PC-9 (cell line): ENCODE results near the gene CAPN13. TPM values are rescaled to one million over a fixed set of nuclear protein-coding genes. Genes with fewer than 3 reads are reported as not detected.

ENCODE experiments used
- BruUV-seq: library from RNA; stranded (reverse); fragments of 400-500 nt; replicated peaks from 2 replicates; lab custom pipeline; 2021; lab: Mats Ljungman, UMichigan
- CTCF ChIA-PET: fragments of 300-600 bp; sonication (Branson Sonifier 250); formaldehyde crosslinking; loops from one replicate; lab custom pipeline; 2022; ENCODE audit warnings: antibody characterized with exemption; lab: Charles Lee
- POLR2A ChIA-PET: fragments of 300-600 bp; sonication (Branson Sonifier 250); formaldehyde crosslinking; loops from one replicate; lab custom pipeline; 2022; ENCODE audit warnings: antibody characterized with exemption; ENCODE audit not compliant: unreplicated experiment; lab: Charles Lee
- DNase-seq, 2 experiments: peaks; one replicate each; pipeline versions ENCODE4 v3.0.0 to v3.0.0-alpha.2; 2015 to 2022; ENCODE audit warnings: mixed read lengths in 1 of 2
- H2AFZ ChIP-seq: fragments of 200-600 bp; sonication (generic); 2 replicates; pipeline ENCODE4 v1.8.1; 2017; ENCODE audit warnings: antibody characterized with exemption
- H3F3A ChIP-seq: fragments of 200-600 bp; sonication (generic); 2 replicates; pipeline ENCODE4 v1.8.1; 2017; ENCODE audit warnings: antibody characterized with exemption, mild to moderate bottlenecking, low read depth; ENCODE audit not compliant: insufficient read depth
- H3K27ac ChIP-seq: fragments of 200-600 bp; sonication (generic); 2 replicates; pipeline ENCODE4 v1.6.1; 2016; ENCODE audit warnings: mixed run types
- H3K27me3 ChIP-seq: fragments of 200-600 bp; sonication (generic); 2 replicates; pipeline ENCODE4 v1.6.1; 2016; ENCODE audit warnings: low read depth, mixed run types; ENCODE audit not compliant: insufficient read depth
- H3K36me3 ChIP-seq: fragments of 200-600 bp; sonication (generic); 2 replicates; pipeline ENCODE4 v1.6.1; 2016; ENCODE audit warnings: low read depth, mixed run types
- H3K4me1 ChIP-seq: fragments of 200-600 bp; sonication (generic); replicated peaks from 2 replicates; pipeline ENCODE4 v1.6.1; 2016; ENCODE audit warnings: mixed run types; ENCODE audit not compliant: insufficient read depth
- H3K4me2 ChIP-seq: fragments of 200-600 bp; sonication (generic); 2 replicates; pipeline ENCODE4 v1.6.1; 2017; ENCODE audit warnings: mixed run types
- H3K4me3 ChIP-seq: fragments of 200-600 bp; sonication (generic); 2 replicates; pipeline ENCODE4 v1.6.1; 2016; ENCODE audit warnings: mixed run types
- H3K79me2 ChIP-seq: fragments of 200-600 bp; sonication (generic); 2 replicates; pipeline ENCODE4 v1.6.1; 2017; ENCODE audit warnings: low read depth, mixed run types
- H3K9me2 ChIP-seq: fragments of 200-600 bp; sonication (generic); 2 replicates; pipeline ENCODE4 v1.8.1; 2017; ENCODE audit warnings: mild to moderate bottlenecking; ENCODE audit not compliant: insufficient read depth
- H3K9me3 ChIP-seq: fragments of 200-600 bp; sonication (generic); 2 replicates; pipeline ENCODE4 v1.8.1; 2016; ENCODE audit warnings: low read depth; ENCODE audit not compliant: insufficient read depth
- H4K20me1 ChIP-seq: fragments of 200-600 bp; sonication (generic); 2 replicates; pipeline ENCODE4 v1.8.1; 2017; ENCODE audit not compliant: insufficient read depth
- CTCF ChIP-seq: fragments of 200-600 bp; sonication (generic); conservative IDR thresholded peaks from 2 replicates; pipeline ENCODE4 v1.6.1; 2017; ENCODE audit warnings: mixed run types, antibody characterized with exemption, mild to moderate bottlenecking, moderate library complexity
- EZH2 ChIP-seq: fragments of 200-600 bp; sonication (generic); IDR thresholded peaks from 2 replicates; pipeline ENCODE4 v1.8.0; 2017; ENCODE audit warnings: antibody characterized with exemption, low read depth
- intact Hi-C: fragments of 100-400 bp; cut with micrococcal nuclease; formaldehyde crosslinking; loops from one replicate; pipeline ENCODE4 v1.10.0; 2022; ENCODE audit not compliant: unreplicated experiment
- total RNA-seq: library from RNA; stranded (reverse); gene quantifications from 2 replicates; pipeline ENCODE4 v1.2.3, GENCODE V29; 2021

Gene CAPN13
- total RNA-seq, 1 experiment from 2014 or later, result 1.5 TPM

GRCh38 chr2:30786923-30787685 lies 20.1 kb downstream of the CAPN13 start:
- CTCF ChIA-PET, result no interaction called here
- no TSS peak for BruUV-seq
- H3K27ac ChIP-seq, result no peak overlapping the region
- intact Hi-C loops, result no loop called here
- no peaks in the 10 kb centered on the region for H3K36me3 ChIP-seq
- no peaks in the 10 kb centered on the region; the same call in 1 of the 2 replicates for H3K9me2 ChIP-seq
- DNase-seq, result no peak
- no peaks in the 10 kb centered on the region for H3K4me1 ChIP-seq
- no peaks in the 10 kb centered on the region for H3F3A ChIP-seq
- no peaks in the 10 kb centered on the region for H3K9me3 ChIP-seq
- H3K4me3 ChIP-seq, result no peak overlapping the region
- no peaks in the 10 kb centered on the region for H3K27me3 ChIP-seq
- H3K4me2 ChIP-seq, result no peak overlapping the region
- no peak overlapping the region for H2AFZ ChIP-seq
- no peak for TF ChIP-seq CTCF
- no peak for TF ChIP-seq EZH2
- no peaks in the 10 kb centered on the region for H4K20me1 ChIP-seq
- no peaks in the 10 kb centered on the region for H3K79me2 ChIP-seq
- POLR2A ChIA-PET, result no interaction called here

GRCh38 chr2:30784682-30785081 lies 22.6 kb downstream of the CAPN13 start:
- Histone ChIP-seq H3K4me3 (no peak overlapping the region), H3K9me2 (no peaks in the 10 kb centered on the region; the same call in 1 of the 2 replicates), H3K79me2 (no peaks in the 10 kb centered on the region), H3K27ac (no peak overlapping the region), H3K4me1 (no peaks in the 10 kb centered on the region), H3K9me3 (no peaks in the 10 kb centered on the region), H3K27me3 (no peaks in the 10 kb centered on the region), H2AFZ (no peak overlapping the region), H3F3A (no peaks in the 10 kb centered on the region), H3K36me3 (no peaks in the 10 kb centered on the region), H3K4me2 (no peak overlapping the region), H4K20me1 (no peaks in the 10 kb centered on the region)
- TF ChIP-seq EZH2 (no peak), CTCF (no peak)
- intact Hi-C loops, result no loop called here
- no peak for DNase-seq
- POLR2A ChIA-PET, result no interaction called here
- CTCF ChIA-PET, result no interaction called here
- no TSS peak for BruUV-seq

- no peaks in the 10 kb centered on the region for H3K36me3 ChIP-seq
- BruUV-seq, result no TSS peak
- H3K27me3 ChIP-seq, result no peaks in the 10 kb centered on the region
- no peak for TF ChIP-seq CTCF
- no peaks in the 10 kb centered on the region for H3F3A ChIP-seq
- no peaks in the 10 kb centered on the region for H3K79me2 ChIP-seq
- POLR2A ChIA-PET, result no interaction called here
- no peaks in the 10 kb centered on the region for H3K4me1 ChIP-seq
- no peak for DNase-seq
- no peak overlapping the region for H3K4me2 ChIP-seq
- CTCF ChIA-PET, result no interaction called here
- no peaks in the 10 kb centered on the region for H3K9me2 ChIP-seq
- H2AFZ ChIP-seq, result no peak overlapping the region
- no peaks in the 10 kb centered on the region for H4K20me1 ChIP-seq
- intact Hi-C loops, result no loop called here
- H3K9me3 ChIP-seq, result no peaks in the 10 kb centered on the region
- no peak overlapping the region for H3K4me3 ChIP-seq
- H3K27ac ChIP-seq, result no peak overlapping the region
Observed at GRCh38 chr2:30781961-30782533, 25.2 kb downstream of the CAPN13 start.
